GM11168 (cell line): ENCODE data around the gene MCTP1.
"Not testable (repeated sequence)": the region's sequence is repeated elsewhere in the genome, so short reads cannot be mapped to it uniquely, and the experiment has no call there.

Source experiments
- in situ Hi-C: fragments of 300-500 bp; cut with MboI; formaldehyde crosslinking; loops from one replicate; pipeline ENCODE4 v1.12.0; 2022; ENCODE audit warnings: low sequenced_read_pairs; ENCODE audit not compliant: unreplicated experiment

MCTP1 gene

GRCh38 chr5:94994537-94994936, 290.4 kb downstream of the MCTP1 start:
- in situ Hi-C loops: not testable (repeated sequence)

- in situ Hi-C loops: no loop called here
Measured at GRCh38 chr5:94993491-94993890, 291.4 kb downstream of the MCTP1 start.

- in situ Hi-C loops: no loop called here
Measured at GRCh38 chr5:94992325-94992724, 292.6 kb downstream of the MCTP1 start.

GRCh38 chr5:94983861-94984535, 300.9 kb downstream of the MCTP1 start:
- in situ Hi-C loops: no loop called here

GRCh38 chr5:94977437-94977836, 307.5 kb downstream of the MCTP1 start:
- in situ Hi-C loops: loop anchor here (10.0 kb wide), 1 partner anchor 267 kb away; no protein-coding TSS in a partner anchor

- in situ Hi-C loops: loop anchor here (10.0 kb wide), 1 partner anchor 268 kb away; no protein-coding TSS in a partner anchor
Measured at GRCh38 chr5:94976853-94977252, 308.0 kb downstream of the MCTP1 start.

GRCh38 chr5:94972268-94972667, 312.6 kb downstream of the MCTP1 start:
- in situ Hi-C loops: loop anchor here (10.0 kb wide), 1 partner anchor 273 kb away; no protein-coding TSS in a partner anchor

- in situ Hi-C loops: no loop called here
Measured at GRCh38 chr5:94969174-94969573, 315.7 kb downstream of the MCTP1 start.

GRCh38 chr5:94968507-94969095, 316.3 kb downstream of the MCTP1 start:
- in situ Hi-C loops: no loop called here

- in situ Hi-C loops: no loop called here
Measured at GRCh38 chr5:94967525-94967924, 317.4 kb downstream of the MCTP1 start.

GRCh38 chr5:94959279-94959678, 325.6 kb downstream of the MCTP1 start:
- in situ Hi-C loops: not testable (repeated sequence)

- in situ Hi-C loops: no loop called here
Measured at GRCh38 chr5:94945656-94946055, 339.2 kb downstream of the MCTP1 start.

GRCh38 chr5:94944160-94944559, 340.7 kb downstream of the MCTP1 start:
- in situ Hi-C loops: no loop called here

- in situ Hi-C loops: no loop called here
Measured at GRCh38 chr5:94941122-94941755, 343.7 kb downstream of the MCTP1 start.

GRCh38 chr5:94932259-94932658, 352.6 kb downstream of the MCTP1 start:
- in situ Hi-C loops: no loop called here

- in situ Hi-C loops: no loop called here
Measured at GRCh38 chr5:94928891-94929290, 356.0 kb downstream of the MCTP1 start.

GRCh38 chr5:94920570-94920969, 364.3 kb downstream of the MCTP1 start:
- in situ Hi-C loops: no loop called here

- in situ Hi-C loops: no loop called here
Measured at GRCh38 chr5:94916619-94917018, 368.3 kb downstream of the MCTP1 start.

GRCh38 chr5:94911276-94911675, 373.6 kb downstream of the MCTP1 start:
- in situ Hi-C loops: no loop called here

- in situ Hi-C loops: no loop called here
Measured at GRCh38 chr5:94910721-94911120, 374.2 kb downstream of the MCTP1 start.

GRCh38 chr5:94908889-94909480, 375.9 kb downstream of the MCTP1 start:
- in situ Hi-C loops: no loop called here
